SK-N-SH (cell line): ENCODE data around the gene PDCD1. TPM values are rescaled to one million over a fixed set of nuclear protein-coding genes. Genes with fewer than 3 reads are reported as not detected.

ENCODE experiments used
- CTCF ChIA-PET: fragments of 300-600, 350-600 bp; formaldehyde crosslinking; extraction: SDS; loops from one replicate; lab custom pipeline; 2021; lab: Yijun Ruan, JAX
- POLR2A ChIA-PET: fragments of 350-600 bp; sonication (Branson Sonifier 250); formaldehyde crosslinking; extraction: SDS; loops from one replicate; lab custom pipeline; 2020; ENCODE audit warnings: antibody characterized with exemption, inconsistent platforms; lab: Yijun Ruan, JAX
- DNase-seq: peaks from one replicate; pipeline ENCODE4 v3.0.0; 2012
- H2AFZ ChIP-seq: fragments of 200-600 bp; sonication (generic); 2 replicates; pipeline ENCODE4 v1.8.1; 2016; ENCODE audit warnings: antibody characterized with exemption, mild to moderate bottlenecking, low read depth
- H3F3A ChIP-seq: fragments of 200-600 bp; sonication (generic); replicated peaks from 2 replicates; pipeline ENCODE3; 2016; ENCODE audit warnings: antibody characterized with exemption, mild to moderate bottlenecking; ENCODE audit not compliant: insufficient read depth
- H3K27ac ChIP-seq, 2 experiments: fragments of 200-500 bp in 1 of 2; fragments of 200-600 bp in 1 of 2; sonication (Bioruptor generic) in 1 of 2; sonication (generic), shearing (Covaris generic) in 1 of 2; 2 replicates each; pipeline versions ENCODE4 v1.5.1 to v1.6.1; 2014 to 2016; ENCODE audit warnings: low read depth in 2 of 2, inconsistent platforms in 1 of 2, low read length in 1 of 2, mild to moderate bottlenecking in 1 of 2, mixed read lengths in 1 of 2
- H3K27me3 ChIP-seq: fragments of 200-600 bp; sonication (generic), shearing (Covaris generic); 2 replicates; pipeline ENCODE4 v1.6.1; 2016; ENCODE audit warnings: mixed run types; ENCODE audit not compliant: insufficient read depth
- H3K36me3 ChIP-seq, 2 experiments: fragments of 200-500 bp in 1 of 2; fragments of 200-600 bp in 1 of 2; sonication (Bioruptor generic) in 1 of 2; sonication (generic) in 1 of 2; replicated peaks in 1 of 2; 2 replicates each; pipeline versions ENCODE3 to v1.5.1; 2014 to 2016; ENCODE audit warnings: low read length in 1 of 2, mild to moderate bottlenecking in 1 of 2; ENCODE audit not compliant: insufficient read depth in 2 of 2, control insufficient read depth in 1 of 2
- H3K4me1 ChIP-seq, 2 experiments: fragments of 200-500 bp in 1 of 2; fragments of 200-600 bp in 1 of 2; sonication (Bioruptor generic) in 1 of 2; sonication (generic), shearing (Covaris generic) in 1 of 2; 2 replicates each; pipeline versions ENCODE4 v1.5.1 to v1.6.1; 2014 to 2016; ENCODE audit warnings: low read depth in 1 of 2, low read length in 1 of 2, mixed run types in 1 of 2; ENCODE audit not compliant: insufficient read depth in 2 of 2, control insufficient read depth in 1 of 2
- H3K4me2 ChIP-seq: fragments of 200-600 bp; sonication (generic), shearing (Covaris generic); 2 replicates; pipeline ENCODE4 v1.6.1; 2017; ENCODE audit warnings: mixed run types
- H3K4me3 ChIP-seq, 2 experiments: fragments of 200-500 bp in 1 of 2; fragments of 200-600 bp in 1 of 2; sonication (Bioruptor generic) in 1 of 2; sonication (generic), shearing (Covaris generic) in 1 of 2; 2 replicates each; pipeline versions ENCODE4 v1.5.1 to v1.8.1; 2014 to 2016; ENCODE audit warnings: low read depth in 2 of 2, inconsistent platforms in 1 of 2, low read length in 1 of 2, mild to moderate bottlenecking in 1 of 2, mixed read lengths in 1 of 2, moderate library complexity in 1 of 2
- H3K79me2 ChIP-seq: fragments of 200-600 bp; sonication (generic); 2 replicates; pipeline ENCODE4 v1.8.1; 2017; ENCODE audit warnings: mild to moderate bottlenecking; ENCODE audit not compliant: insufficient read depth
- H3K9ac ChIP-seq: fragments of 200-600 bp; sonication (generic); 2 replicates; pipeline ENCODE4 v1.6.1; 2017; ENCODE audit warnings: mixed run types
- H3K9me2 ChIP-seq: fragments of 200-600 bp; sonication (generic); 2 replicates; pipeline ENCODE4 v1.6.1; 2017; ENCODE audit warnings: mixed run types
- H3K9me3 ChIP-seq: fragments of 200-600 bp; sonication (generic); 2 replicates; pipeline ENCODE4 v1.6.1; 2017; ENCODE audit warnings: mixed run types, mild to moderate bottlenecking, moderate library complexity
- H4K20me1 ChIP-seq: fragments of 200-600 bp; sonication (generic); 2 replicates; pipeline ENCODE4 v1.6.1; 2017; ENCODE audit warnings: mild to moderate bottlenecking, mixed run types; ENCODE audit not compliant: insufficient read depth
- ELF1 ChIP-seq: IDR thresholded peaks from 2 replicates; pipeline ENCODE4 v1.4.0; 2012
- EZH2phosphoT487 ChIP-seq: fragments of 200-600 bp; sonication (generic); IDR thresholded peaks from 2 replicates; pipeline ENCODE4 v1.6.1; 2017; ENCODE audit warnings: low read depth, mixed run types, mild to moderate bottlenecking, antibody characterized with exemption, moderate library complexity, borderline replicate concordance
- GABPA ChIP-seq: IDR thresholded peaks from 2 replicates; pipeline ENCODE4 v1.4.0; 2012; ENCODE audit warnings: low read depth, mild to moderate bottlenecking
- NRF1 ChIP-seq: IDR thresholded peaks from 2 replicates; pipeline ENCODE4 v1.6.1; 2012; ENCODE audit warnings: low read depth, mild to moderate bottlenecking, low read length
- RAD21 ChIP-seq: IDR thresholded peaks from 2 replicates; pipeline ENCODE4 v1.6.1; 2012; ENCODE audit warnings: mild to moderate bottlenecking, low read length
- RCOR1 ChIP-seq: fragments of 150-350 bp; IDR thresholded peaks from 2 replicates; pipeline ENCODE4 v1.6.1; 2017; ENCODE audit warnings: antibody characterized with exemption, low read length
- RXRA ChIP-seq: IDR thresholded peaks from 2 replicates; pipeline ENCODE4 v1.4.0; 2012; ENCODE audit warnings: low read depth, mild to moderate bottlenecking, borderline replicate concordance
- TEAD4 ChIP-seq: IDR thresholded peaks from 2 replicates; pipeline ENCODE4 v1.4.0; 2012; ENCODE audit warnings: mild to moderate bottlenecking, borderline replicate concordance; ENCODE audit not compliant: insufficient read depth
- WGBS: methylation state at CpG from one replicate; pipeline ENCODE4 v1.1.6; 2017; ENCODE audit warnings: low lambda C conversion rate; 5-methylcytosine and 5-hydroxymethylcytosine counted together
- polyA plus RNA-seq, 3 experiments: library from polyadenylated mRNA; depleted of rRNA; stranded (reverse); fragments of >200 nt; gene quantifications; 2 replicates each; pipeline ENCODE4 v1.2.3, GENCODE V29; 2012
- TF ChIP-seq, protein P1 (sequence below): IDR thresholded peaks from 2 replicates; pipeline ENCODE4 v1.6.1; 2012; ENCODE audit warnings: mild to moderate bottlenecking, low read depth, low read length, moderate library complexity
- TF ChIP-seq, protein P2 (sequence below): IDR thresholded peaks from 2 replicates; pipeline ENCODE4 v1.4.0; 2012; ENCODE audit warnings: low read depth, borderline replicate concordance
- TF ChIP-seq, protein P3 (sequence below): fragments of 150-350 bp; IDR thresholded peaks from 2 replicates; pipeline ENCODE4 v1.6.1; 2017; ENCODE audit warnings: antibody characterized with exemption, low read length, low read depth, borderline replicate concordance
- TF ChIP-seq, protein P4 (sequence below): fragments of 200-600 bp; sonication (generic); IDR thresholded peaks from 2 replicates; pipeline ENCODE4 v1.6.1; 2017; ENCODE audit warnings: antibody characterized with exemption, mild to moderate bottlenecking, moderate library complexity

Gene PDCD1
- polyA plus RNA-seq, 1 of the 3 experiments (the other 2 are of a cell fraction): not detected

DNA sequence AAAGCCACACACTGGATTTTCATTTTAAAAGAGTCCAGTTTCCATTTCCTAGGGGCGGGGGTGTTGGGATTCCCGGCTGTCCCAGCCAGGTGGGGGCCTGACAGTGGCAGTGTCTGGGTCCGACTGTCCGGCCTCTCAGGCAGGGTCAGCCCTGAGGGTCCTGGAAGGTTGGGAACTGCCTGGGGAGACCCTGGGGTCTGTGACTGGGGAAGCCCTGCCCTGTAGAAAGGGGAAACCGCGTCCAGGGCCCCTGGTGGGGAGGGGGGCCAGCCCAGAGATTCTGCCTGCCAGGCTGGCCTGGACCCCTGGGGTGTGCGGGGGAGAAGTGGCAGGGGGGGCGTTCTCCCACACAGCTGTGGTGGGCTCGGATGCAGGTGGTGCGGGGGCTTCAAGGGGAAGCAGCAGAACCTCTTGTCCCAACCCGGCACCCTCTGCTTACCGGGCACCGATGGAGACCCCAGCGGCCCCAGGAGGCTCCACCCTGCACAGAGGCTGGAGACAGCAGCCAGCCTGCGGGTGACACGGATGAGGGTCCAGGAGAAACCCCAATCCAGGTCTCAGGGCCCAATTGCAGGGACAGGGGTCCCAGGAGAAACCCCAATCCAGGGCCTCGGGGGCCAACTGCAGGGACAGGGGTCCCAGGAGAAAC lies 15.7 kb upstream of the PDCD1 start (continued):
- TF ChIP-seq, protein P1, sequence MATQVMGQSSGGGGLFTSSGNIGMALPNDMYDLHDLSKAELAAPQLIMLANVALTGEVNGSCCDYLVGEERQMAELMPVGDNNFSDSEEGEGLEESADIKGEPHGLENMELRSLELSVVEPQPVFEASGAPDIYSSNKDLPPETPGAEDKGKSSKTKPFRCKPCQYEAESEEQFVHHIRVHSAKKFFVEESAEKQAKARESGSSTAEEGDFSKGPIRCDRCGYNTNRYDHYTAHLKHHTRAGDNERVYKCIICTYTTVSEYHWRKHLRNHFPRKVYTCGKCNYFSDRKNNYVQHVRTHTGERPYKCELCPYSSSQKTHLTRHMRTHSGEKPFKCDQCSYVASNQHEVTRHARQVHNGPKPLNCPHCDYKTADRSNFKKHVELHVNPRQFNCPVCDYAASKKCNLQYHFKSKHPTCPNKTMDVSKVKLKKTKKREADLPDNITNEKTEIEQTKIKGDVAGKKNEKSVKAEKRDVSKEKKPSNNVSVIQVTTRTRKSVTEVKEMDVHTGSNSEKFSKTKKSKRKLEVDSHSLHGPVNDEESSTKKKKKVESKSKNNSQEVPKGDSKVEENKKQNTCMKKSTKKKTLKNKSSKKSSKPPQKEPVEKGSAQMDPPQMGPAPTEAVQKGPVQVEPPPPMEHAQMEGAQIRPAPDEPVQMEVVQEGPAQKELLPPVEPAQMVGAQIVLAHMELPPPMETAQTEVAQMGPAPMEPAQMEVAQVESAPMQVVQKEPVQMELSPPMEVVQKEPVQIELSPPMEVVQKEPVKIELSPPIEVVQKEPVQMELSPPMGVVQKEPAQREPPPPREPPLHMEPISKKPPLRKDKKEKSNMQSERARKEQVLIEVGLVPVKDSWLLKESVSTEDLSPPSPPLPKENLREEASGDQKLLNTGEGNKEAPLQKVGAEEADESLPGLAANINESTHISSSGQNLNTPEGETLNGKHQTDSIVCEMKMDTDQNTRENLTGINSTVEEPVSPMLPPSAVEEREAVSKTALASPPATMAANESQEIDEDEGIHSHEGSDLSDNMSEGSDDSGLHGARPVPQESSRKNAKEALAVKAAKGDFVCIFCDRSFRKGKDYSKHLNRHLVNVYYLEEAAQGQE: no peak
- no peak for TF ChIP-seq RXRA
- TF ChIP-seq, protein P2, sequence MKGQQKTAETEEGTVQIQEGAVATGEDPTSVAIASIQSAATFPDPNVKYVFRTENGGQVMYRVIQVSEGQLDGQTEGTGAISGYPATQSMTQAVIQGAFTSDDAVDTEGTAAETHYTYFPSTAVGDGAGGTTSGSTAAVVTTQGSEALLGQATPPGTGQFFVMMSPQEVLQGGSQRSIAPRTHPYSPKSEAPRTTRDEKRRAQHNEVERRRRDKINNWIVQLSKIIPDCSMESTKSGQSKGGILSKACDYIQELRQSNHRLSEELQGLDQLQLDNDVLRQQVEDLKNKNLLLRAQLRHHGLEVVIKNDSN: no peak
- TF ChIP-seq, all 33 proteins: peak for 0

DNA sequence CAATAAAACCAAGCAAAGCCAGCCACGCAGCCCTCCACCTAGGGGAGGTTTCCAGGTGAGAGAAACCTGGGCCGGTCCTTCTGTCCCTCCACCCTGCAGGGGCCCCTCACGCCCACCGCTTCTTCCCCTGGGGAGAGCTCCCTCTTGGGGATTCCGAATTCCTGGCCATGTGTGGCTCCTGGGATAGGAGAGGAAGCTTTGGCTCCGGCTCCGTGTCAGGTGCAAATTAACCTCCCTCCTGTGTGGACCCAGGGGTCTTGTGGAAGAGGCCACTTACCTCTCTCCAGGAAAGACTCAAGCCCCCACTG lies 15.1 kb upstream of the PDCD1 start:
- H3K79me2 ChIP-seq: no peaks in the 10 kb centered on the region
- 78% methylated on average over 4 of the region's 7 CpGs for WGBS
- no peaks in the 10 kb centered on the region for H3K9me3 ChIP-seq
- H3K27me3 ChIP-seq: no peaks in the 10 kb centered on the region
- H3K4me1 ChIP-seq: peaks cover 0 to 9% of the 10 kb centered on the region in 2 experiments; a peak in 1 of 4 replicates
- no peaks in the 10 kb centered on the region for H3K9me2 ChIP-seq
- ChIA-PET POLR2A (no interaction called here), CTCF (interaction anchor here (0.8 kb wide), 1 partner anchor 139 kb away, joined by 3 read pairs; the partner anchor contains the start of gene D2HGDH)
- H3K4me2 ChIP-seq: no peak overlapping the region
- TF ChIP-seq EZH2phosphoT487 (no peak), ELF1 (no peak), NRF1 (no peak), RAD21 (no peak), RCOR1 (no peak), TEAD4 (no peak), GABPA (no peak)
- TF ChIP-seq, protein P3, sequence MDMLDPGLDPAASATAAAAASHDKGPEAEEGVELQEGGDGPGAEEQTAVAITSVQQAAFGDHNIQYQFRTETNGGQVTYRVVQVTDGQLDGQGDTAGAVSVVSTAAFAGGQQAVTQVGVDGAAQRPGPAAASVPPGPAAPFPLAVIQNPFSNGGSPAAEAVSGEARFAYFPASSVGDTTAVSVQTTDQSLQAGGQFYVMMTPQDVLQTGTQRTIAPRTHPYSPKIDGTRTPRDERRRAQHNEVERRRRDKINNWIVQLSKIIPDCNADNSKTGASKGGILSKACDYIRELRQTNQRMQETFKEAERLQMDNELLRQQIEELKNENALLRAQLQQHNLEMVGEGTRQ: no peak
- TF ChIP-seq, protein P4, sequence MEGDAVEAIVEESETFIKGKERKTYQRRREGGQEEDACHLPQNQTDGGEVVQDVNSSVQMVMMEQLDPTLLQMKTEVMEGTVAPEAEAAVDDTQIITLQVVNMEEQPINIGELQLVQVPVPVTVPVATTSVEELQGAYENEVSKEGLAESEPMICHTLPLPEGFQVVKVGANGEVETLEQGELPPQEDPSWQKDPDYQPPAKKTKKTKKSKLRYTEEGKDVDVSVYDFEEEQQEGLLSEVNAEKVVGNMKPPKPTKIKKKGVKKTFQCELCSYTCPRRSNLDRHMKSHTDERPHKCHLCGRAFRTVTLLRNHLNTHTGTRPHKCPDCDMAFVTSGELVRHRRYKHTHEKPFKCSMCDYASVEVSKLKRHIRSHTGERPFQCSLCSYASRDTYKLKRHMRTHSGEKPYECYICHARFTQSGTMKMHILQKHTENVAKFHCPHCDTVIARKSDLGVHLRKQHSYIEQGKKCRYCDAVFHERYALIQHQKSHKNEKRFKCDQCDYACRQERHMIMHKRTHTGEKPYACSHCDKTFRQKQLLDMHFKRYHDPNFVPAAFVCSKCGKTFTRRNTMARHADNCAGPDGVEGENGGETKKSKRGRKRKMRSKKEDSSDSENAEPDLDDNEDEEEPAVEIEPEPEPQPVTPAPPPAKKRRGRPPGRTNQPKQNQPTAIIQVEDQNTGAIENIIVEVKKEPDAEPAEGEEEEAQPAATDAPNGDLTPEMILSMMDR: no peak
- TF ChIP-seq, all 33 proteins: peak for 0
- no peaks in the 10 kb centered on the region for H4K20me1 ChIP-seq
- H3K36me3 ChIP-seq: no peaks in the 10 kb centered on the region
- no peak overlapping the region for H3K9ac ChIP-seq
- H3F3A ChIP-seq: no peaks in the 10 kb centered on the region
- no peak overlapping the region for H3K4me3 ChIP-seq
- H2AFZ ChIP-seq: no peak overlapping the region
- no peak for DNase-seq
- no peak overlapping the region for H3K27ac ChIP-seq
